ENCODE measurements around the gene SFXN3. TPM values are rescaled to one million over a fixed set of nuclear protein-coding genes. Genes with fewer than 3 reads are reported as not detected.
A peak's percentile ranks its signal among the peaks of the same experiment; 100 is the strongest.

SFXN3 gene
- total and polyA plus RNA-seq, 2 experiments from 2014 or later, result 0.68 to 3.8 TPM

DNA sequence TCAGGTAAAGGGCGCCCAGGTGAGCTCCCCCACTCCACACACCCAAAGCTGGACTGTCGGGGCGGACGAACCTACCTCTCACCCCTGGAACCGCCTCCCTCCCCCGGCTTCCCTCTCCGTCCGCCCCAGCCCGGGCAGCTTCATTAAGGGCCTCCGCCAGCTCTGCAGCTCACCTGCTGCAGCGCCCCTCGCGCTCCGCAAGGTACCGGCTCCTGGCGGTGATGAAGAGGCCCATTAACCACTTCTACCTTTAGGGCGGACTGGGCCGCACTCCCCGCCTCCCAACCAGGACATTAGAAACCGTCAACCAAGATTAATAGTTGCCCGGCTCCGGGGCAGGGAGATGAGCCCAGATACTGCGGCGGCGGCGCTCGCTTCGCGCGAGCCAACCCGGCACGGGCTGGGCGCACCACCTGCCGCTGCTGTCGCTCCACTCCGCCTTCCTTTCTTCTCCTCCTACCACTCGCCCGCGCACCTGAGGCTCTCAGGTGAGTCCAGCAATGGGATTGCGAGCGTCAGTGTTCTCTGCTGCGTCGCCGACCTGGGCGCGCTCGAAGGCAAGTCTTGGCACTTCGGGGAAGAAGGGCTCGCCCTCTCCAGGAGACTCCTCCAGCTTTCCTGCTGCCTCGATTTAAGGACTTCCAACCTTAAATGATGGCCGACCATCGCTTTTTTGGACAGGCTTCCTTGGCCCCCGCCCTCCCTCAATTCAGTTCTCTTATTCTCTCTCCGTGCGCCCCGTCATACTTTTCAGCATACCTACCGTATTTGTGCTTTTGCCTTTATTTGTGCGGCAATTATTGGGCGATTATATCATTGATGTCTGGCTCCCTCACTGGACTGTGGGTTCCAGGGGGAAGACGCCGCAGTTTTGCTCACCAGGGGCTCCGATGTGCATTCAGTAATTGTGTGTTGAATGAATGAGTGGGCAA lies 17.2 kb downstream of the SFXN3 start:
- no peaks in the 10 kb centered on the region for H3K9me3 Mint-ChIP-seq
- H2AFZ ChIP-seq, result peak overlapping the region; percentile 43; the same call in 1 of the 2 replicates

DNA sequence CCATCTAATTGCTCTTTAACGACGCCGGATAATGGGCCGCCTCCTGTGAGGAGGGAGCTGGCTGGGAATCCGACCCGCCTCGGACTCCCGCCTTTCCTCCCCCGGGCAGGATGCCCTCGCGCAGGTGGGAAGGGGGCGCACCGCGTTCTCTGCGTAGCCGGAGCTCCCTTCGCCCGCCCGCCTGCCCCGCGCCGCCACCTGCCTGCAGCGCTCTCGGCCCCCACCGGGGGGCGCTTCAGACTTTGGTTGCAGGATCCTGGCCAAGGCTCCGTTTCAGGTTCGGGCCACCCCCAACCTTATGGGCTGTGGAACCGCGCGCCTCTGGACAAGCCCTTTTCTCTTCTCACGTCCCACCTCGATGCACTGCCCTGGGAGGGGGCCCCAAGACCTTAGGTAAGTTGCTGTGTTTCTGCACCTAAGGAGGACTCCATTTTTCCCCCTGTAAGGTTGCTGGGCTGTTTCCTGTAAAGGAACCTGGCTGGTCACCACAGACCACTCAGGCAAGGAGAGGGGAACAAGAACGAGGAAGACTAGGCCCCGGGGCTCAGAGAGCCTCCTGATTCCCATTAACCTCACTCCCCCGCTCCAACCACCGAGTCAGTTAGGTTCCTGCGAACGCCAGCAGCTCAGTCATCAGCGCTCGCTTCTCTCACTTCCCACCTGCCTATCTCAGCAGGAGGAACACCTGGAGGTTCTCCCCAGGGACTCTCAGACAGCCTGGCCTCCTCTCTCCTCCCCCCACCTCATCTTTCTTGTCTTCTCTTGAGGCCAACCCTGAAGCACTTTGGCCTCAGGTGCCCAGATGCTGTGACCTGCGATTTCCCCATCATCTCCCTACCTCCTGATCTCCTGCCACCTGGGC lies 19.4 kb downstream of the SFXN3 start:
- peak overlapping the region; percentile 51 for H3K4me3 ChIP-seq
- peak; percentile 58 for ATAC-seq
- no peaks in the 10 kb centered on the region for H3K36me3 ChIP-seq (ENCODE audit: insufficient read depth)
- no peaks in the 10 kb centered on the region for H3K79me2 ChIP-seq (replicated peaks; ENCODE audit: insufficient read depth)
- Mint-ChIP-seq H3K4me1 (peaks cover 35% of the 10 kb centered on the region), H3K27me3 (ENCODE audit: insufficient read depth, low read depth, poor library complexity) (peaks cover 72% of the 10 kb centered on the region), H3K27ac (no peak overlapping the region), H3K36me3 (ENCODE audit: low read depth) (no peaks in the 10 kb centered on the region; the same call in 2 of the 3 replicates), H3K9me3 (no peaks in the 10 kb centered on the region), H3K4me3 (peak overlapping the region; percentile 58)
- peak overlapping the region; percentile 89 for H2AFZ ChIP-seq
- H3K9me2 ChIP-seq (ENCODE audit: insufficient read depth), result no peaks in the 10 kb centered on the region
- peak overlapping the region; percentile 85 for H3K4me2 ChIP-seq
- H3K4me1 ChIP-seq (ENCODE audit: insufficient read depth), result peaks cover 31% of the 10 kb centered on the region
- peaks cover 13% of the 10 kb centered on the region for H3F3A ChIP-seq (replicated peaks; ENCODE audit: low read depth)
- peak; percentile 89 for DNase-seq (ENCODE audit: low spot score)
- peaks cover 27% of the 10 kb centered on the region for H4K20me1 ChIP-seq (replicated peaks; ENCODE audit: insufficient read depth)
- peaks cover 78% of the 10 kb centered on the region for H3K27me3 ChIP-seq (ENCODE audit: insufficient read depth)
- H3K27ac ChIP-seq (ENCODE audit: low read depth), result no peak overlapping the region
- TF ChIP-seq NANOG (IDR thresholded peaks at IDR 0.05; ENCODE audit: borderline replicate concordance) (0 out of 2 replicates have a peak, but pooled peaks have one; percentile 26), CREB1 (CRISPR knock-in tag; IDR thresholded peaks at IDR 0.05; ENCODE audit: low read depth) (no peak; the same call in 1 of the 2 replicates), EZH2phosphoT487 (IDR thresholded peaks at IDR 0.05; ENCODE audit: unreplicated experiment) (no peak), EZH2 (IDR thresholded peaks at IDR 0.05; ENCODE audit: low read depth, unreplicated experiment) (no peak), POLR2AphosphoS5 (IDR thresholded peaks at IDR 0.05; ENCODE audit: low read depth) (no peak)
- TF ChIP-seq, protein P1, sequence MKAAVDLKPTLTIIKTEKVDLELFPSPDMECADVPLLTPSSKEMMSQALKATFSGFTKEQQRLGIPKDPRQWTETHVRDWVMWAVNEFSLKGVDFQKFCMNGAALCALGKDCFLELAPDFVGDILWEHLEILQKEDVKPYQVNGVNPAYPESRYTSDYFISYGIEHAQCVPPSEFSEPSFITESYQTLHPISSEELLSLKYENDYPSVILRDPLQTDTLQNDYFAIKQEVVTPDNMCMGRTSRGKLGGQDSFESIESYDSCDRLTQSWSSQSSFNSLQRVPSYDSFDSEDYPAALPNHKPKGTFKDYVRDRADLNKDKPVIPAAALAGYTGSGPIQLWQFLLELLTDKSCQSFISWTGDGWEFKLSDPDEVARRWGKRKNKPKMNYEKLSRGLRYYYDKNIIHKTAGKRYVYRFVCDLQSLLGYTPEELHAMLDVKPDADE (IDR thresholded peaks at IDR 0.05), result no peak; the same call in 1 of the 2 replicates

More for the DNA sequence above, 17.2 kb downstream of the SFXN3 start:
- TF ChIP-seq ZNF331 (CRISPR knock-in tag; IDR thresholded peaks at IDR 0.05; ENCODE audit: low read depth) (no peak), EZH2 (IDR thresholded peaks at IDR 0.05; ENCODE audit: low read depth, unreplicated experiment) (peak; percentile 58), ZNF114 (CRISPR knock-in tag; IDR thresholded peaks at IDR 0.05) (no peak)
- TF ChIP-seq, protein P2, sequence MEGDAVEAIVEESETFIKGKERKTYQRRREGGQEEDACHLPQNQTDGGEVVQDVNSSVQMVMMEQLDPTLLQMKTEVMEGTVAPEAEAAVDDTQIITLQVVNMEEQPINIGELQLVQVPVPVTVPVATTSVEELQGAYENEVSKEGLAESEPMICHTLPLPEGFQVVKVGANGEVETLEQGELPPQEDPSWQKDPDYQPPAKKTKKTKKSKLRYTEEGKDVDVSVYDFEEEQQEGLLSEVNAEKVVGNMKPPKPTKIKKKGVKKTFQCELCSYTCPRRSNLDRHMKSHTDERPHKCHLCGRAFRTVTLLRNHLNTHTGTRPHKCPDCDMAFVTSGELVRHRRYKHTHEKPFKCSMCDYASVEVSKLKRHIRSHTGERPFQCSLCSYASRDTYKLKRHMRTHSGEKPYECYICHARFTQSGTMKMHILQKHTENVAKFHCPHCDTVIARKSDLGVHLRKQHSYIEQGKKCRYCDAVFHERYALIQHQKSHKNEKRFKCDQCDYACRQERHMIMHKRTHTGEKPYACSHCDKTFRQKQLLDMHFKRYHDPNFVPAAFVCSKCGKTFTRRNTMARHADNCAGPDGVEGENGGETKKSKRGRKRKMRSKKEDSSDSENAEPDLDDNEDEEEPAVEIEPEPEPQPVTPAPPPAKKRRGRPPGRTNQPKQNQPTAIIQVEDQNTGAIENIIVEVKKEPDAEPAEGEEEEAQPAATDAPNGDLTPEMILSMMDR (conservative IDR thresholded peaks at IDR 0.05; ENCODE audit: low read depth in 2 of 2), result peak in 1 of 2 experiments; percentile 20; a peak in 2 of 4 replicates
- Mint-ChIP-seq H3K27me3 (ENCODE audit: insufficient read depth, low read depth, poor library complexity) (peaks cover 80% of the 10 kb centered on the region), H3K4me1 (peaks cover 41% of the 10 kb centered on the region), H3K36me3 (ENCODE audit: low read depth) (no peaks in the 10 kb centered on the region), H3K4me3 (peak overlapping the region; percentile 65), H3K27ac (no peak overlapping the region)
- Histone ChIP-seq H3K9me2 (ENCODE audit: insufficient read depth) (no peaks in the 10 kb centered on the region), H4K20me1 (replicated peaks; ENCODE audit: insufficient read depth) (peaks cover 23% of the 10 kb centered on the region), H3K79me2 (replicated peaks; ENCODE audit: insufficient read depth) (no peaks in the 10 kb centered on the region), H3K27me3 (ENCODE audit: insufficient read depth) (peaks cover 94% of the 10 kb centered on the region), H3K27ac (ENCODE audit: low read depth) (no peak overlapping the region), H3K4me3 (peak overlapping the region; percentile 51), H3F3A (replicated peaks; ENCODE audit: low read depth) (peaks cover 16% of the 10 kb centered on the region), H3K4me2 (peak overlapping the region; percentile 78), H3K36me3 (ENCODE audit: insufficient read depth) (no peaks in the 10 kb centered on the region), H3K4me1 (ENCODE audit: insufficient read depth) (peaks cover 37% of the 10 kb centered on the region)
- ATAC-seq (peak; percentile 67), DNase-seq (ENCODE audit: low spot score) (peak; percentile 86)
